GM12878 (cell line): Measurements from ENCODE around the gene SIGLEC12.

ENCODE experiments used
- BACH1 ChIP-seq: fragments of 450-650 bp; IDR thresholded peaks from 2 replicates; pipeline ENCODE4 v1.6.1; 2017; ENCODE audit warnings: mild to moderate bottlenecking, borderline replicate concordance
- CEBPB ChIP-seq, 2 experiments: fragments of 150-350 bp in 1 of 2; IDR thresholded peaks; 2 replicates each; pipeline ENCODE4 v1.6.1; 2012 to 2014; ENCODE audit warnings: low read depth in 2 of 2, low read length in 2 of 2, borderline replicate concordance in 1 of 2, inconsistent platforms in 1 of 2
- EZH2 ChIP-seq: IDR thresholded peaks from 2 replicates; pipeline ENCODE4 v1.6.1; 2012; ENCODE audit warnings: low read depth, mild to moderate bottlenecking, control low read depth, inconsistent platforms, low read length, borderline replicate concordance; ENCODE audit not compliant: control insufficient read depth
- NFIC ChIP-seq: IDR thresholded peaks from 2 replicates; pipeline ENCODE4 v1.6.1; 2012; ENCODE audit warnings: low read depth, mild to moderate bottlenecking, inconsistent platforms, low read length, moderate library complexity
- PAX8 ChIP-seq: fragments of 450-650 bp; IDR thresholded peaks from 2 replicates; pipeline ENCODE4 v1.6.1; 2017; ENCODE audit warnings: mild to moderate bottlenecking, moderate library complexity
- PKNOX1 ChIP-seq: fragments of 450-650 bp; IDR thresholded peaks from 2 replicates; pipeline ENCODE4 v1.6.1; 2016; ENCODE audit warnings: mild to moderate bottlenecking
- POLR2A ChIP-seq: IDR thresholded peaks from 2 replicates; pipeline ENCODE4 v1.6.1; 2011; ENCODE audit warnings: low read depth, mild to moderate bottlenecking, low read length
- POU2F2 ChIP-seq: IDR thresholded peaks from 3 replicates; pipeline ENCODE4 v1.6.1; 2011; ENCODE audit warnings: low read depth, mild to moderate bottlenecking, low read length, borderline replicate concordance
- SIN3A ChIP-seq: IDR thresholded peaks from 2 replicates; pipeline ENCODE4 v1.6.1; 2012; ENCODE audit warnings: low read depth, low read length, improper control_type of control experiment
- SMARCA5 ChIP-seq: fragments of 450-650 bp; IDR thresholded peaks from 2 replicates; pipeline ENCODE4 v1.6.1; 2017; ENCODE audit warnings: mild to moderate bottlenecking
- TF ChIP-seq, protein P1 (sequence below), 3 experiments: IDR thresholded peaks in 2 of 3; conservative IDR thresholded peaks in 1 of 3; 2 replicates each; pipeline ENCODE4 v1.5.1; 2011; ENCODE audit warnings: low read depth in 3 of 3, low read length in 3 of 3, mild to moderate bottlenecking in 3 of 3, control low read depth in 2 of 3, moderate library complexity in 2 of 3, inconsistent platforms in 1 of 3, mixed read lengths in 1 of 3; ENCODE audit not compliant: control insufficient read depth in 2 of 3, insufficient read depth in 1 of 3; ENCODE audit errors: extremely low read depth in 1 of 3
- TF ChIP-seq, protein P2 (sequence below): IDR thresholded peaks from 2 replicates; pipeline ENCODE4 v1.6.1; 2011; ENCODE audit warnings: low read depth, mild to moderate bottlenecking, low read length, moderate library complexity, borderline replicate concordance; ENCODE audit errors: extremely low read depth

DNA sequence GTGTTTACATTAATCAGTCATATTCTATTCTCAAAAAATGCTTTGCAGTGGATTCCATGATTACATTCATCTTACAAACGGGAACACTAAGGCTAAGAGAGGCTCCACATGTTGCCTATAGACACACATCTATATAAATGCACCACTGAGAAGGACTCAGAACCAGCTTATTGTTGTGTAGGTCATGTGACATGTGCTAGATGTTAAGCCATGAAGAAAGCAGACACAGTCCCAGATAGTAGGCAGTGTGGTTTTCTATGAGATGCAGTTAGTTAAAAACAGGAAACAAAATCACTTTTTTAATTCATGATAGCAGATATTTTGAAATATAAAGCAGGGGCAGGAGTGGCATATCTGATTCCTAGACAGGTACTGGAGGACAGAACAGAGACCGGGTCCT lies 19.1 kb upstream of the SIGLEC12 start:
- TF ChIP-seq EZH2 (no peak), PKNOX1 (no peak), POLR2A (no peak), CEBPB (IDR thresholded peaks at IDR 0.05; ENCODE audit: borderline replicate concordance in 1 of 2, low read depth in 2 of 2, low read length in 2 of 2) (no peak), BACH1 (no peak), NFIC (no peak), SIN3A (no peak), SMARCA5 (no peak), PAX8 (no peak), POU2F2 (no peak)
- TF ChIP-seq, protein P1, sequence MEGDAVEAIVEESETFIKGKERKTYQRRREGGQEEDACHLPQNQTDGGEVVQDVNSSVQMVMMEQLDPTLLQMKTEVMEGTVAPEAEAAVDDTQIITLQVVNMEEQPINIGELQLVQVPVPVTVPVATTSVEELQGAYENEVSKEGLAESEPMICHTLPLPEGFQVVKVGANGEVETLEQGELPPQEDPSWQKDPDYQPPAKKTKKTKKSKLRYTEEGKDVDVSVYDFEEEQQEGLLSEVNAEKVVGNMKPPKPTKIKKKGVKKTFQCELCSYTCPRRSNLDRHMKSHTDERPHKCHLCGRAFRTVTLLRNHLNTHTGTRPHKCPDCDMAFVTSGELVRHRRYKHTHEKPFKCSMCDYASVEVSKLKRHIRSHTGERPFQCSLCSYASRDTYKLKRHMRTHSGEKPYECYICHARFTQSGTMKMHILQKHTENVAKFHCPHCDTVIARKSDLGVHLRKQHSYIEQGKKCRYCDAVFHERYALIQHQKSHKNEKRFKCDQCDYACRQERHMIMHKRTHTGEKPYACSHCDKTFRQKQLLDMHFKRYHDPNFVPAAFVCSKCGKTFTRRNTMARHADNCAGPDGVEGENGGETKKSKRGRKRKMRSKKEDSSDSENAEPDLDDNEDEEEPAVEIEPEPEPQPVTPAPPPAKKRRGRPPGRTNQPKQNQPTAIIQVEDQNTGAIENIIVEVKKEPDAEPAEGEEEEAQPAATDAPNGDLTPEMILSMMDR (IDR thresholded peaks at IDR 0.05 in 2 of 3, conservative IDR thresholded peaks at IDR 0.05 in 1 of 3; ENCODE audit: control insufficient read depth in 2 of 3, extremely low read depth in 1 of 3, insufficient read depth in 1 of 3, low read depth in 3 of 3, low read length in 3 of 3) = no peak
- TF ChIP-seq, protein P2, sequence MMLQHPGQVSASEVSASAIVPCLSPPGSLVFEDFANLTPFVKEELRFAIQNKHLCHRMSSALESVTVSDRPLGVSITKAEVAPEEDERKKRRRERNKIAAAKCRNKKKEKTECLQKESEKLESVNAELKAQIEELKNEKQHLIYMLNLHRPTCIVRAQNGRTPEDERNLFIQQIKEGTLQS = no peak
